Measurements from ENCODE around the gene RARB.

The RARB gene

DNA sequence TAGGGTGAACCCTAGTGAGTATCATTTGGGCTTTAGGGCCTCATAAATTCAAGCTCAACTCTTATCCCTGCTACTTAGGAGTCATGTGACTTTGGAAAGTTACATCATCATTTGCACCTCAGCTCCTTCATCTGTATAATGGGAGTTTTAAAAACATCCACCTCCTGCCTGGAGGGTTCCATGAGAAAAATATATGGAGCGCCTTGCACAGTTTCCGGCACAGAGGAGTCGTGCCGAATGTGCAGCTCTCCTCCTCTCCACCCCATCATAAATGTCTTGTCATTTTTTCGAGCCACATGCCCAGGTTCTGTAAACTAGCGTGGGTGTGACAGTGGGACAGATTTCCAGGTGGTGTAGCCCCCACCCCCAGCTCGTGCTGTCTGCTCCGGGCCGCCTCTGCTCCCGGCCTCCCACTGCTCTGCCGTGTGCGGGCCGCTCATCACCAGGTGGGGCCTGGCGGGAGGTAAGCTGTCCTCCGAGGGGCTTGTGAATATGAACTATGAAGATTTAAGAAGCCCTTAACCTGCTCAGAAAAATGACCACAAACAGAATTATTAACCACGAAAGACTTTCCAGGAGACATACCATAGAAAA, 146.2 kb downstream of the RARB start:
- H3K36me3 ChIP-seq (ENCODE audit: control insufficient read depth, insufficient read depth, low read length), result no peaks in the 10 kb centered on the region
- no peak overlapping the region for H3K27ac ChIP-seq (ENCODE audit: low read depth, low read length)
- H2BK5ac ChIP-seq (ENCODE audit: low read length), result no peak overlapping the region
- no peak overlapping the region for H3K4ac ChIP-seq (ENCODE audit: low read depth, low read length)
- no peak overlapping the region for H3K9ac ChIP-seq (ENCODE audit: low read length)
- no peaks in the 10 kb centered on the region for H3K79me1 ChIP-seq (ENCODE audit: low read length)
- H3K4me1 ChIP-seq (ENCODE audit: control insufficient read depth, low read depth, low read length), result no peaks in the 10 kb centered on the region
- no peak overlapping the region for H4K8ac ChIP-seq (ENCODE audit: low read depth, low read length)
- no peak overlapping the region for H3K18ac ChIP-seq (ENCODE audit: low read length)
- no peak overlapping the region for H3K4me2 ChIP-seq (ENCODE audit: low read length)
- no peak overlapping the region for H2BK120ac ChIP-seq (ENCODE audit: low read depth, low read length)
- H3K79me2 ChIP-seq (ENCODE audit: control insufficient read depth, insufficient read depth, low read length), result no peaks in the 10 kb centered on the region
- no peak overlapping the region for H2AK5ac ChIP-seq (ENCODE audit: low read length)
- no peak overlapping the region for H3K56ac ChIP-seq (ENCODE audit: low read length)
- DNase-seq, result no peak
- no peaks in the 10 kb centered on the region for H3K27me3 ChIP-seq (ENCODE audit: insufficient read depth, low read length, poor library complexity)
- H3K4me3 ChIP-seq (ENCODE audit: low read length), result no peak overlapping the region
- no peak overlapping the region for H2BK15ac ChIP-seq (replicated peaks; ENCODE audit: low read depth)
- WGBS (ENCODE audit: extremely low coverage, insufficient coverage, low lambda C conversion rate), result no CpG with 5 or more reads among the region's 16 CpGs
- H3K23ac ChIP-seq (ENCODE audit: low read length), result no peak overlapping the region
- no peak overlapping the region for H4K5ac ChIP-seq (ENCODE audit: low read length)

DNA sequence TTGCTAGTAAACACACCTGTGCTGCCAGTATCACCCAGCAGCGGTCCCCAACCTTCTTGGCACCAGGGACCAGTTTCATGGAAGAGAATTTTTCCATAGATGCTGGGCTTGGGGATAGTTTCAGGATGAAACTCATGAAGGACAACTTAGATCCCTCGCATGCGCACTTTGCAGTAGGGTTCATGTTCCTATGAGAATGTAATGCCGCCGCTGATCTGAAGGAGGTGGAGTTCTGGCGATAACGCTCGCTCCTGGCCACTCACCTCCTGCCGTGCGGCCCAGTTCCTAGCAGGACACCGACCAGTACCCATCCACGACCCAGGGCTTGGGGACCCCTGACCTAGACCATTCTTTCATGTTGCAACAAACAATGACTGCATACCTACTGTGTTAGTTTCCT, 146.9 kb downstream of the RARB start:
- H2AK5ac ChIP-seq (ENCODE audit: low read length), result no peak overlapping the region
- no peaks in the 10 kb centered on the region for H3K4me1 ChIP-seq (ENCODE audit: control insufficient read depth, low read depth, low read length)
- H3K79me2 ChIP-seq (ENCODE audit: control insufficient read depth, insufficient read depth, low read length), result no peaks in the 10 kb centered on the region
- no peak overlapping the region for H4K8ac ChIP-seq (ENCODE audit: low read depth, low read length)
- H3K27me3 ChIP-seq (ENCODE audit: insufficient read depth, low read length, poor library complexity), result no peaks in the 10 kb centered on the region
- no peak overlapping the region for H3K4me3 ChIP-seq (ENCODE audit: low read length)
- no peak overlapping the region for H2BK120ac ChIP-seq (ENCODE audit: low read depth, low read length)
- no peaks in the 10 kb centered on the region for H3K36me3 ChIP-seq (ENCODE audit: control insufficient read depth, insufficient read depth, low read length)
- no CpG with 5 or more reads among the region's 12 CpGs for WGBS (ENCODE audit: extremely low coverage, insufficient coverage, low lambda C conversion rate)
- no peak overlapping the region for H3K56ac ChIP-seq (ENCODE audit: low read length)
- no peak for DNase-seq
- H3K18ac ChIP-seq (ENCODE audit: low read length), result no peak overlapping the region
- no peak overlapping the region for H3K9ac ChIP-seq (ENCODE audit: low read length)
- H4K5ac ChIP-seq (ENCODE audit: low read length), result no peak overlapping the region
- no peak overlapping the region for H3K27ac ChIP-seq (ENCODE audit: low read depth, low read length)
- no peak overlapping the region for H3K4me2 ChIP-seq (ENCODE audit: low read length)
- no peak overlapping the region for H2BK5ac ChIP-seq (ENCODE audit: low read length)
- no peak overlapping the region for H3K4ac ChIP-seq (ENCODE audit: low read depth, low read length)
- no peaks in the 10 kb centered on the region for H3K79me1 ChIP-seq (ENCODE audit: low read length)
- H2BK15ac ChIP-seq (replicated peaks; ENCODE audit: low read depth), result no peak overlapping the region
- no peak overlapping the region for H3K23ac ChIP-seq (ENCODE audit: low read length)

DNA sequence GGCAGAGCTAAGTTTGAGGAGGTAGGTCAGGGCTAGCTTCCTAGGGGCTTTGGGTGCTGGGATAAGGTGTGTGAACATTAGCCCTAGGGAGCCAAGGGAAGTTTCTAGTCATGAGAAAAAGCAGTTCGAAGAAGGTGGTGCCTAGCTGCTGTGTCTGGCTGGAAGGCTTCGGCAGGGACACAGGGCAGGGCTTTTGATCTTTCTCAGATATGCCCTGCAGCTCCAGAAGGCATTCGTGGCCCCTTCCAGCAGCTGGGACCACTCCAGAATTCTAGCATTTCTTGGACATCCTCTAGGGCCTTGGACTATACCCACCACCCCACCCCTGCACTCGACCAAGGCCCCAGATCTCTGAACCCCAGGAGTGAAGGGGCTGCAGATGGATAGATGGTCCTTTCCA, 148.1 kb downstream of the RARB start:
- Histone ChIP-seq H2BK5ac (ENCODE audit: low read length) (no peak overlapping the region), H3K23ac (ENCODE audit: low read length) (no peak overlapping the region), H3K27ac (ENCODE audit: low read depth, low read length) (no peak overlapping the region), H2BK120ac (ENCODE audit: low read depth, low read length) (no peak overlapping the region), H3K56ac (ENCODE audit: low read length) (no peak overlapping the region), H3K27me3 (ENCODE audit: insufficient read depth, low read length, poor library complexity) (no peaks in the 10 kb centered on the region), H4K8ac (ENCODE audit: low read depth, low read length) (no peak overlapping the region), H3K4ac (ENCODE audit: low read depth, low read length) (no peak overlapping the region), H3K18ac (ENCODE audit: low read length) (no peak overlapping the region), H2BK15ac (replicated peaks; ENCODE audit: low read depth) (no peak overlapping the region), H2AK5ac (ENCODE audit: low read length) (no peak overlapping the region), H3K4me2 (ENCODE audit: low read length) (no peak overlapping the region), H4K5ac (ENCODE audit: low read length) (no peak overlapping the region), H3K36me3 (ENCODE audit: control insufficient read depth, insufficient read depth, low read length) (no peaks in the 10 kb centered on the region), H3K4me3 (ENCODE audit: low read length) (no peak overlapping the region), H3K4me1 (ENCODE audit: control insufficient read depth, low read depth, low read length) (no peaks in the 10 kb centered on the region), H3K9ac (ENCODE audit: low read length) (no peak overlapping the region), H3K79me1 (ENCODE audit: low read length) (no peaks in the 10 kb centered on the region), H3K79me2 (ENCODE audit: control insufficient read depth, insufficient read depth, low read length) (no peaks in the 10 kb centered on the region)
- DNase-seq, result no peak
- WGBS (ENCODE audit: extremely low coverage, insufficient coverage, low lambda C conversion rate), result no CpG with 5 or more reads among the region's 4 CpGs

DNA sequence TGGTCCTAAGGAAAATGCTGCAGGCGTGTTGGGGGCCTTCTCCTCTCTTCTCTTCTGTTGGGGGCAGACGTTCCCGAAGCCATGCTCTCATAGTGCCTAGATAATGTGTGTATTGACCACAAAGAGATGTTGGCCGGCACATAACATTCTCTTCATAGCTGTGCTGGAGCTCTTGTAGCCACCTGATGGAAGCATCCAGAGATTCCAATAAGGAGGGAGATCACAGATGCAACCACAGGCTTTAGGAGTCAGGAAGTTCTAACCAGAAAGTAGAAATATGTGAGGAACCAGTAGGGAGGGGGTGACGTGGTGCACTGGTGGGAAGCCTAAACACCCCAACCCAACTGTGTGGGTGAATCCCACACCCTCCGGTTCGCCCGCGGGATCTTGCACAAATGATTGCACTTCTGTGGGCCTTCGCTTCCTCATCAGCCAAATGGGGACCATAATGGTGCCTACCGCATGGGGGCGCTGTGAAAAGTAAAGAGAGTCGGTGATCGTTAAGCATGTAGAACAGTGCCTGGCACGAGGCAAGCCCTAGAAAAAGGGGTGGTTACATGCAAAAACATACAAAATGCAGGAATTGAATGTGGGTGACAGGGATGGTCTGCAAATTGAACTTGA, 148.9 kb downstream of the RARB start:
- H3K23ac ChIP-seq (ENCODE audit: low read length), result no peak overlapping the region
- no peaks in the 10 kb centered on the region for H3K36me3 ChIP-seq (ENCODE audit: control insufficient read depth, insufficient read depth, low read length)
- no peak for DNase-seq
- H3K27ac ChIP-seq (ENCODE audit: low read depth, low read length), result no peak overlapping the region
- WGBS (ENCODE audit: extremely low coverage, insufficient coverage, low lambda C conversion rate), result no CpG with 5 or more reads among the region's 15 CpGs
- no peaks in the 10 kb centered on the region for H3K4me1 ChIP-seq (ENCODE audit: control insufficient read depth, low read depth, low read length)
- H3K56ac ChIP-seq (ENCODE audit: low read length), result no peak overlapping the region
- H2BK120ac ChIP-seq (ENCODE audit: low read depth, low read length), result no peak overlapping the region
- H2BK15ac ChIP-seq (replicated peaks; ENCODE audit: low read depth), result no peak overlapping the region
- no peak overlapping the region for H3K4me2 ChIP-seq (ENCODE audit: low read length)
- H3K79me1 ChIP-seq (ENCODE audit: low read length), result no peaks in the 10 kb centered on the region
- no peaks in the 10 kb centered on the region for H3K27me3 ChIP-seq (ENCODE audit: insufficient read depth, low read length, poor library complexity)
- no peak overlapping the region for H4K5ac ChIP-seq (ENCODE audit: low read length)
- H3K4ac ChIP-seq (ENCODE audit: low read depth, low read length), result no peak overlapping the region
- no peak overlapping the region for H2BK5ac ChIP-seq (ENCODE audit: low read length)
- H3K79me2 ChIP-seq (ENCODE audit: control insufficient read depth, insufficient read depth, low read length), result no peaks in the 10 kb centered on the region
- H3K9ac ChIP-seq (ENCODE audit: low read length), result no peak overlapping the region
- H2AK5ac ChIP-seq (ENCODE audit: low read length), result no peak overlapping the region
- no peak overlapping the region for H4K8ac ChIP-seq (ENCODE audit: low read depth, low read length)
- H3K18ac ChIP-seq (ENCODE audit: low read length), result no peak overlapping the region
- H3K4me3 ChIP-seq (ENCODE audit: low read length), result no peak overlapping the region

DNA sequence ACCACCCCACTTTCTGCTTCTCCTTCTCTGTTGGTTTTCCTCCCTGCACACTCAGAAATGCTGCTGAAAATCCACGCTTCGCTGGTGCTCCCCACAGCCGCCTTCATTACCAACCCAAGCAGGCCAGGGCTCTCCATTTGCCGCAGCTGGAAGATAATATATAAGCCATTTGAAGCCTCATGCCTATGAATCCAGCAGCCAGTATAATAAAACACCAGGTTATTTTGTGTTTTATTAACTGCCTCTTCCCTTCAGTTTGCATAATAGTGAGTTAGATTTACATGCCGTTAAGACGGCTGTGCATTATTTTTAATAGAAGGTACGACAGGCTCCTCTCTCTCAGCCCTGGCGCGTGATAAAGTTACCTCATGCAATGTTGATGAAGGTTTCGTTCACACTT, 150.0 kb downstream of the RARB start:
- H2AK5ac ChIP-seq (ENCODE audit: low read length), result no peak overlapping the region

DNA sequence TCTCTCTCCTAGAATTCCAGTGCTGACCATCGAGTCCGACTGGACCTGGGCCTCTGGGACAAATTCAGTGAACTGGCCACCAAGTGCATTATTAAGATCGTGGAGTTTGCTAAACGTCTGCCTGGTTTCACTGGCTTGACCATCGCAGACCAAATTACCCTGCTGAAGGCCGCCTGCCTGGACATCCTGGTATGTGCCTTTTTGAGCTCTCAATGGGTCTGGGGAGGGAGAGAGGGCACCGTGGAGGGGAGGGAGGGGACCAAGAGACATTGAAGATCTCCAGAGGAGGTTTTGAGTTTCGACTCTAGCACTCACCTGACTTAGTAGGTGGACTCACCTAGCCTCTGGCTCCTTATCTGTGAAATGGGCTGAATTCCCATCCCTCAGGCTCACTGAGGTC, 152.5 kb downstream of the RARB start:
- Histone ChIP-seq H2AK5ac (ENCODE audit: low read length) (no peak overlapping the region), H3K27me3 (ENCODE audit: insufficient read depth, low read length, poor library complexity) (no peaks in the 10 kb centered on the region), H3K27ac (ENCODE audit: low read depth, low read length) (no peak overlapping the region), H4K5ac (ENCODE audit: low read length) (no peak overlapping the region), H2BK120ac (ENCODE audit: low read depth, low read length) (no peak overlapping the region), H3K9ac (ENCODE audit: low read length) (no peak overlapping the region), H3K36me3 (ENCODE audit: control insufficient read depth, insufficient read depth, low read length) (no peaks in the 10 kb centered on the region), H3K18ac (ENCODE audit: low read length) (no peak overlapping the region), H3K4me1 (ENCODE audit: control insufficient read depth, low read depth, low read length) (no peaks in the 10 kb centered on the region), H3K56ac (ENCODE audit: low read length) (no peak overlapping the region), H2BK15ac (replicated peaks; ENCODE audit: low read depth) (no peak overlapping the region), H3K23ac (ENCODE audit: low read length) (no peak overlapping the region), H2BK5ac (ENCODE audit: low read length) (no peak overlapping the region), H4K8ac (ENCODE audit: low read depth, low read length) (no peak overlapping the region), H3K4me2 (ENCODE audit: low read length) (no peak overlapping the region), H3K79me2 (ENCODE audit: control insufficient read depth, insufficient read depth, low read length) (no peaks in the 10 kb centered on the region), H3K4ac (ENCODE audit: low read depth, low read length) (no peak overlapping the region), H3K4me3 (ENCODE audit: low read length) (no peak overlapping the region), H3K79me1 (ENCODE audit: low read length) (no peaks in the 10 kb centered on the region)
- DNase-seq, result no peak
- WGBS (ENCODE audit: extremely low coverage, insufficient coverage, low lambda C conversion rate), result no CpG with 5 or more reads among the region's 8 CpGs

More for the DNA sequence above, 150.0 kb downstream of the RARB start:
- Histone ChIP-seq H3K4me1 (ENCODE audit: control insufficient read depth, low read depth, low read length) (no peaks in the 10 kb centered on the region), H3K23ac (ENCODE audit: low read length) (no peak overlapping the region), H3K79me2 (ENCODE audit: control insufficient read depth, insufficient read depth, low read length) (no peaks in the 10 kb centered on the region), H2BK5ac (ENCODE audit: low read length) (no peak overlapping the region), H3K4me3 (ENCODE audit: low read length) (no peak overlapping the region), H3K27me3 (ENCODE audit: insufficient read depth, low read length, poor library complexity) (no peaks in the 10 kb centered on the region), H3K18ac (ENCODE audit: low read length) (no peak overlapping the region), H2BK120ac (ENCODE audit: low read depth, low read length) (no peak overlapping the region), H3K36me3 (ENCODE audit: control insufficient read depth, insufficient read depth, low read length) (no peaks in the 10 kb centered on the region), H4K8ac (ENCODE audit: low read depth, low read length) (no peak overlapping the region), H3K27ac (ENCODE audit: low read depth, low read length) (no peak overlapping the region), H2BK15ac (replicated peaks; ENCODE audit: low read depth) (no peak overlapping the region), H4K5ac (ENCODE audit: low read length) (no peak overlapping the region), H3K9ac (ENCODE audit: low read length) (no peak overlapping the region), H3K79me1 (ENCODE audit: low read length) (no peaks in the 10 kb centered on the region), H3K4ac (ENCODE audit: low read depth, low read length) (no peak overlapping the region), H3K4me2 (ENCODE audit: low read length) (no peak overlapping the region), H3K56ac (ENCODE audit: low read length) (no peak overlapping the region)
- no peak for DNase-seq
- no CpG with 5 or more reads among the region's 10 CpGs for WGBS (ENCODE audit: extremely low coverage, insufficient coverage, low lambda C conversion rate)
